Measurements from ENCODE around the gene HTT. TPM values are rescaled to one million over a fixed set of nuclear protein-coding genes. Genes with fewer than 3 reads are reported as not detected.
"Not testable (repeated sequence)": the region's sequence is repeated elsewhere in the genome, so short reads cannot be mapped to it uniquely, and the experiment has no call there.

HTT gene
- total RNA-seq, 1 experiment from 2014 or later, result 66.8 TPM

DNA sequence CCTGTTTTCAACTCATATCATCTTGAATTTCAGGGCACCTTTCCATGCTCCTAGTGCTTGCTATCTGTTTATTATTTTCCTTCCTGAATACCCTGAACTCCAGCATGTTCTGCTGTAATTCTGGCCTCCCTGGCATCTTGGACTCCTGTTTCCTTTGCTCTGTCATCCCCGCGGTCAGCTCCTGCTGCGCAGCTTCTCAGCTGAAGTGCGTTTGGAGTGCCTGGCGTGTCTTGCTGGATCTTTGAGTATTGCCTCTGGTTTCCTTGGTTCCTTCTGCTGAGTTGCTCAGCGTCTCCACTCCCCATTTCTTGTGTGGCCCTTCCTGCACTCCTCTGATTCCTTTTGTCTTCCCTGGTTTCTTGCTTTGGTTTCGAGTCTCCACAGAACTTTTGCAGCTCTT lies 84.4 kb downstream of the HTT start:
- CTCF ChIA-PET, result interaction anchor here (0.6 kb wide), 1 partner anchor 15 kb away, joined by 3 read pairs; no protein-coding TSS in a partner anchor
- BruUV-seq (replicated peaks), result no TSS peak
- no peaks in the 10 kb centered on the region for H3K27me3 ChIP-seq (replicated peaks; ENCODE audit: insufficient read depth, low read depth, low read length, poor library complexity)
- no peak for TF ChIP-seq EZH2 (IDR thresholded peaks at IDR 0.05; ENCODE audit: borderline replicate concordance, low read depth, low read length, poor library complexity, severe bottlenecking)
- TF ChIP-seq, protein P1, sequence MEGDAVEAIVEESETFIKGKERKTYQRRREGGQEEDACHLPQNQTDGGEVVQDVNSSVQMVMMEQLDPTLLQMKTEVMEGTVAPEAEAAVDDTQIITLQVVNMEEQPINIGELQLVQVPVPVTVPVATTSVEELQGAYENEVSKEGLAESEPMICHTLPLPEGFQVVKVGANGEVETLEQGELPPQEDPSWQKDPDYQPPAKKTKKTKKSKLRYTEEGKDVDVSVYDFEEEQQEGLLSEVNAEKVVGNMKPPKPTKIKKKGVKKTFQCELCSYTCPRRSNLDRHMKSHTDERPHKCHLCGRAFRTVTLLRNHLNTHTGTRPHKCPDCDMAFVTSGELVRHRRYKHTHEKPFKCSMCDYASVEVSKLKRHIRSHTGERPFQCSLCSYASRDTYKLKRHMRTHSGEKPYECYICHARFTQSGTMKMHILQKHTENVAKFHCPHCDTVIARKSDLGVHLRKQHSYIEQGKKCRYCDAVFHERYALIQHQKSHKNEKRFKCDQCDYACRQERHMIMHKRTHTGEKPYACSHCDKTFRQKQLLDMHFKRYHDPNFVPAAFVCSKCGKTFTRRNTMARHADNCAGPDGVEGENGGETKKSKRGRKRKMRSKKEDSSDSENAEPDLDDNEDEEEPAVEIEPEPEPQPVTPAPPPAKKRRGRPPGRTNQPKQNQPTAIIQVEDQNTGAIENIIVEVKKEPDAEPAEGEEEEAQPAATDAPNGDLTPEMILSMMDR (conservative IDR thresholded peaks at IDR 0.05; ENCODE audit: low read depth, low read length), result no peak
- H3K36me3 ChIP-seq (ENCODE audit: insufficient read depth, low read length, poor library complexity, severe bottlenecking), result peaks cover 51% of the 10 kb centered on the region
- no peaks in the 10 kb centered on the region for H3K4me1 ChIP-seq (ENCODE audit: insufficient read depth, low read length, poor library complexity, severe bottlenecking)
- no peaks in the 10 kb centered on the region for H3K9me3 ChIP-seq (ENCODE audit: low read depth, low read length, poor library complexity, severe bottlenecking)
- intact Hi-C loops (cut with micrococcal nuclease; ENCODE audit: unreplicated experiment), result no loop called here
- H3K27ac ChIP-seq (ENCODE audit: low read depth, low read length, poor library complexity, severe bottlenecking), result no peak overlapping the region
- POLR2A ChIA-PET (ENCODE audit: low non-redundant PET), result no interaction called here
- no peak overlapping the region for H3K4me3 ChIP-seq (ENCODE audit: low read depth, low read length, poor library complexity, severe bottlenecking)
- no peak for DNase-seq (ENCODE audit: low spot score)

DNA sequence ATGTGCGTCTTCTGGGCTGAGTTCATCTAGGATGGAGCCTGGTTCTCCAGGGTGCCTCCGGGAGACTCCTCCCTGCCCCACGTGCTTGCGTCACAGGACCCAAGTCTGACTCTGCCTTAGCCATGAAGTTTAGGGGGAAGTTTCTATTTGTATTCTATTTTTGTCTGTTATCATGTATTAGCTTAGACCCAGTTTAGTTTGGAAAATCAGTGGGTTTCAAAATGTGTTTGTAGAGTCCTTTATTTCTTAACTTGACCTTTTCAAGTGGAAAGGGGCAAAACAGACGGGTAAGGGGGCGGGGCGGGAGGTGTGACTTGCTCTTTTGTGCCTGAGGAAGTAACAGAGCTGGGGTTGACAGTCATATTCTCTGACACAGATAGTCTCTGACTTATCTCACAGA lies 86.0 kb downstream of the HTT start:
- ChIA-PET POLR2A (ENCODE audit: low non-redundant PET) (no interaction called here), CTCF (no interaction called here)
- peaks cover 42% of the 10 kb centered on the region for H3K36me3 ChIP-seq (ENCODE audit: insufficient read depth, low read length, poor library complexity, severe bottlenecking)
- H3K27ac ChIP-seq (ENCODE audit: low read depth, low read length, poor library complexity, severe bottlenecking), result no peak overlapping the region
- intact Hi-C loops (cut with micrococcal nuclease; ENCODE audit: unreplicated experiment), result no loop called here
- no peaks in the 10 kb centered on the region for H3K27me3 ChIP-seq (replicated peaks; ENCODE audit: insufficient read depth, low read depth, low read length, poor library complexity)
- H3K4me1 ChIP-seq (ENCODE audit: insufficient read depth, low read length, poor library complexity, severe bottlenecking), result no peaks in the 10 kb centered on the region
- no peaks in the 10 kb centered on the region for H3K9me3 ChIP-seq (ENCODE audit: low read depth, low read length, poor library complexity, severe bottlenecking)
- BruUV-seq (replicated peaks), result no TSS peak
- H3K4me3 ChIP-seq (ENCODE audit: low read depth, low read length, poor library complexity, severe bottlenecking), result no peak overlapping the region
- TF ChIP-seq, protein P1 (conservative IDR thresholded peaks at IDR 0.05; ENCODE audit: low read depth, low read length), result no peak
- TF ChIP-seq EZH2 (IDR thresholded peaks at IDR 0.05; ENCODE audit: borderline replicate concordance, low read depth, low read length, poor library complexity, severe bottlenecking), result no peak
- no peak for DNase-seq (ENCODE audit: low spot score)

DNA sequence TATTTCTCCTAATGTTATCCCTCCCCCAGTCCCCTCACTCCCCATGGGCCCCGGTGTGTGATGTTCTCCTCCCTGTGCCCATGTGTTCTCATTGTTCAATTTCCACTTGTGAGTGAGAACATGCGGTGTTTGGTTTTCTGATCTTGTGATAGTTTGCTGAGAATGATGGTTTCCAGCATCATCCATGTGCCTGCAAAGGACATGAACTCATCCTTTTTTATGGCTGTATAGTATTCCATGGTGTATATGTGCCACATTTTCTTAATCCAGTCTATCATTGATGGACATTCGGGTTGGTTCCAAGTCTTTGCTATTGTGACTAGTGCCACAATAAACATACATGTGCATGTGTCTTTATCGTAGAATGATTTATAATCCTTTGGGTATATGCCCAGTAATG lies 86.6 kb downstream of the HTT start:
- H3K27ac ChIP-seq (ENCODE audit: low read depth, low read length, poor library complexity, severe bottlenecking); H3K9me3 ChIP-seq (ENCODE audit: low read depth, low read length, poor library complexity, severe bottlenecking); POLR2A ChIA-PET (ENCODE audit: low non-redundant PET); H3K4me1 ChIP-seq (ENCODE audit: insufficient read depth, low read length, poor library complexity, severe bottlenecking); H3K4me3 ChIP-seq (ENCODE audit: low read depth, low read length, poor library complexity, severe bottlenecking); BruUV-seq (replicated peaks); H3K27me3 ChIP-seq (replicated peaks; ENCODE audit: insufficient read depth, low read depth, low read length, poor library complexity); DNase-seq (ENCODE audit: low spot score); intact Hi-C loops (cut with micrococcal nuclease; ENCODE audit: unreplicated experiment); CTCF ChIA-PET: not testable (repeated sequence)
- H3K36me3 ChIP-seq (ENCODE audit: insufficient read depth, low read length, poor library complexity, severe bottlenecking), result peaks cover 42% of the 10 kb centered on the region

DNA sequence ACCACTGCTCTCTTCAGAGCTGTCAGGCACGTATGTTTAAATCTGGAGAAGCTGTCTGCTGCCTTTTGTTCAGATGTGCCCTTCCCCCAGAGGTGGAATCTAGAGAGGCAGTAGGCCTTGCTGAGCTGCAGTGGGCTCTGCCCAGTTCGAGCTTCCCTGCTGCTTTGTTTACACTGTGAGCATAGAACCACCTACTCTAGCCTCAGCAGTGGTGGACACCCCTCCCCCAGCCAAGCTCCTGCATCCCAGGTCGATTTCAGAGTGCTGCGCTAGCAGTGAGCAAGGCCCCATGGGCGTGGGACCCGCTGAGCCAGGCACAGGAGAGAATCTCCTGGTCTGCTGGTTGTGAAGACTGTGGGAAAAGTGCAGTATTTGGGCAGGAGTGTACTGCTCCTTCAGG lies 92.0 kb downstream of the HTT start:
- CTCF ChIA-PET; POLR2A ChIA-PET (ENCODE audit: low non-redundant PET): not testable (repeated sequence)

More for the DNA sequence above, 92.0 kb downstream of the HTT start:
- BruUV-seq (replicated peaks); intact Hi-C loops (cut with micrococcal nuclease; ENCODE audit: unreplicated experiment); H3K27ac ChIP-seq (ENCODE audit: low read depth, low read length, poor library complexity, severe bottlenecking); H3K27me3 ChIP-seq (replicated peaks; ENCODE audit: insufficient read depth, low read depth, low read length, poor library complexity); H3K4me1 ChIP-seq (ENCODE audit: insufficient read depth, low read length, poor library complexity, severe bottlenecking); H3K9me3 ChIP-seq (ENCODE audit: low read depth, low read length, poor library complexity, severe bottlenecking); DNase-seq (ENCODE audit: low spot score); H3K4me3 ChIP-seq (ENCODE audit: low read depth, low read length, poor library complexity, severe bottlenecking); H3K36me3 ChIP-seq (ENCODE audit: insufficient read depth, low read length, poor library complexity, severe bottlenecking): not testable (repeated sequence)
